ENCODE data around the gene ZNF503.

GRCh38 chr10:75394221-75394620, 7.3 kb downstream of the ZNF503 start:
- TF ChIP-seq, protein P1, sequence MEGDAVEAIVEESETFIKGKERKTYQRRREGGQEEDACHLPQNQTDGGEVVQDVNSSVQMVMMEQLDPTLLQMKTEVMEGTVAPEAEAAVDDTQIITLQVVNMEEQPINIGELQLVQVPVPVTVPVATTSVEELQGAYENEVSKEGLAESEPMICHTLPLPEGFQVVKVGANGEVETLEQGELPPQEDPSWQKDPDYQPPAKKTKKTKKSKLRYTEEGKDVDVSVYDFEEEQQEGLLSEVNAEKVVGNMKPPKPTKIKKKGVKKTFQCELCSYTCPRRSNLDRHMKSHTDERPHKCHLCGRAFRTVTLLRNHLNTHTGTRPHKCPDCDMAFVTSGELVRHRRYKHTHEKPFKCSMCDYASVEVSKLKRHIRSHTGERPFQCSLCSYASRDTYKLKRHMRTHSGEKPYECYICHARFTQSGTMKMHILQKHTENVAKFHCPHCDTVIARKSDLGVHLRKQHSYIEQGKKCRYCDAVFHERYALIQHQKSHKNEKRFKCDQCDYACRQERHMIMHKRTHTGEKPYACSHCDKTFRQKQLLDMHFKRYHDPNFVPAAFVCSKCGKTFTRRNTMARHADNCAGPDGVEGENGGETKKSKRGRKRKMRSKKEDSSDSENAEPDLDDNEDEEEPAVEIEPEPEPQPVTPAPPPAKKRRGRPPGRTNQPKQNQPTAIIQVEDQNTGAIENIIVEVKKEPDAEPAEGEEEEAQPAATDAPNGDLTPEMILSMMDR (IDR thresholded peaks at IDR 0.05; ENCODE audit: low read depth, low read length): no peak
- no peak for TF ChIP-seq EZH2phosphoT487 (IDR thresholded peaks at IDR 0.05; ENCODE audit: low read depth)

Measured in OCI-LY3 (cell line).